22Rv1 (cell line): ENCODE measurements around the gene SERF2.
"Not testable (repeated sequence)": the region's sequence is repeated elsewhere in the genome, so short reads cannot be mapped to it uniquely, and the experiment has no call there.

Experiments
- CTCF ChIP-seq: fragments of 450-650 bp; IDR thresholded peaks from 2 replicates; pipeline ENCODE4 v1.5.1; 2017; ENCODE audit warnings: mild to moderate bottlenecking
- ZFX ChIP-seq: fragments of 450-650 bp; IDR thresholded peaks from 2 replicates; pipeline ENCODE4 v1.6.1; 2017; ENCODE audit warnings: antibody characterized with exemption, borderline replicate concordance

- TF ChIP-seq CTCF, ZFX: not testable (repeated sequence)
Measured at GRCh38 chr15:43746903-43747309, 45.2 kb upstream of the SERF2 start.
